ENCODE data around the gene RCOR1.
"Not testable (repeated sequence)": the region's sequence is repeated elsewhere in the genome, so short reads cannot be mapped to it uniquely, and the experiment has no call there.

Gene RCOR1

GRCh38 chr14:102591944-102592762, at the start of gene RCOR1:
Gene RCOR1 (plus strand): TSS chr14:102592649. CDS start chr14:102592887, 238 bp downstream.
- peak; percentile 94 for DNase-seq

- peak; percentile 8 for DNase-seq
These were observed 48.3 kb upstream of the RCOR1 start for GRCh38 chr14:102544046-102544746.

GRCh38 chr14:102544747-102545460, 47.5 kb upstream of the RCOR1 start:
- DNase-seq, result no peak

- DNase-seq, result no peak
These were observed 46.8 kb upstream of the RCOR1 start for GRCh38 chr14:102545461-102546265.

- DNase-seq, result no peak
These were observed 43.7 kb upstream of the RCOR1 start for GRCh38 chr14:102548616-102549240.

GRCh38 chr14:102550927-102551401, 41.5 kb upstream of the RCOR1 start:
- DNase-seq, result not testable (repeated sequence)

- no peak for DNase-seq
These were observed 40.3 kb upstream of the RCOR1 start for GRCh38 chr14:102551995-102552705.

GRCh38 chr14:102554821-102555819, 37.3 kb upstream of the RCOR1 start:
- peak; percentile 78 for DNase-seq

GRCh38 chr14:102556098-102556677, 36.3 kb upstream of the RCOR1 start:
- no peak for DNase-seq

- DNase-seq, result no peak
These were observed 34.8 kb upstream of the RCOR1 start for GRCh38 chr14:102557434-102558226.

GRCh38 chr14:102558556-102558955, 33.9 kb upstream of the RCOR1 start:
- no peak for DNase-seq

GRCh38 chr14:102560458-102561261, 31.8 kb upstream of the RCOR1 start:
- no peak for DNase-seq

- DNase-seq, result no peak
These were observed 27.0 kb upstream of the RCOR1 start for GRCh38 chr14:102565331-102565887.

GRCh38 chr14:102565959-102566358, 26.5 kb upstream of the RCOR1 start:
- DNase-seq, result no peak

GRCh38 chr14:102568115-102568614, 24.3 kb upstream of the RCOR1 start:
- DNase-seq, result peak; percentile 40

- DNase-seq, result no peak
These were observed 22.0 kb upstream of the RCOR1 start for GRCh38 chr14:102570334-102570995.

- no peak for DNase-seq
These were observed 21.4 kb upstream of the RCOR1 start for GRCh38 chr14:102571043-102571442.
